HEK293T (cell line): Measurements from ENCODE around the gene ZSWIM3.
A peak's percentile ranks its signal among the peaks of the same experiment; 100 is the strongest.

Source experiments
- CTCF ChIA-PET: fragments of 350-600 bp; formaldehyde crosslinking; extraction: SDS; loops from one replicate; lab custom pipeline; 2021; ENCODE audit warnings: antibody characterized with exemption, inconsistent platforms; lab: Yijun Ruan, JAX
- POLR2A ChIA-PET: fragments of 350-600 bp; formaldehyde crosslinking; extraction: SDS; loops from one replicate; lab custom pipeline; 2020; ENCODE audit warnings: antibody characterized with exemption, inconsistent platforms; lab: Yijun Ruan, JAX
- DNase-seq: peaks from one replicate; pipeline ENCODE4 v3.0.0; 2012; ENCODE audit warnings: mixed read lengths; ENCODE audit errors: extremely low spot score
- ARNT ChIP-seq: fragments of 450-650 bp; IDR thresholded peaks from 2 replicates; pipeline ENCODE4 v1.6.1; 2017; ENCODE audit warnings: mild to moderate bottlenecking
- BHLHE40 ChIP-seq: fragments of 450-650 bp; IDR thresholded peaks from 2 replicates; pipeline ENCODE4 v1.6.1; 2016; ENCODE audit warnings: mild to moderate bottlenecking, moderate library complexity, borderline replicate concordance
- CTBP1 ChIP-seq: fragments of 450-650 bp; IDR thresholded peaks from 2 replicates; pipeline ENCODE4 v1.6.1; 2016; ENCODE audit warnings: borderline replicate concordance
- ELF4 ChIP-seq: fragments of 450-650 bp; IDR thresholded peaks from 2 replicates; pipeline ENCODE4 v1.6.1; 2017; ENCODE audit warnings: antibody characterized with exemption
- FOXA1 ChIP-seq: fragments of 450-650 bp; IDR thresholded peaks from 2 replicates; pipeline ENCODE4 v1.6.1; 2016; ENCODE audit warnings: mild to moderate bottlenecking
- FOXK2 ChIP-seq: fragments of 450-650 bp; IDR thresholded peaks from 2 replicates; pipeline ENCODE4 v1.6.1; 2016; ENCODE audit warnings: mild to moderate bottlenecking
- FOXM1 ChIP-seq: fragments of 450-650 bp; IDR thresholded peaks from 2 replicates; pipeline ENCODE4 v1.6.1; 2017; ENCODE audit warnings: mild to moderate bottlenecking, borderline replicate concordance
- HDGF ChIP-seq: fragments of 450-650 bp; IDR thresholded peaks from 2 replicates; pipeline ENCODE4 v1.6.1; 2017; ENCODE audit warnings: antibody characterized with exemption, borderline replicate concordance
- L3MBTL2 ChIP-seq: fragments of 450-650 bp; conservative IDR thresholded peaks from 2 replicates; pipeline ENCODE4 v1.6.1; 2016; ENCODE audit warnings: mild to moderate bottlenecking
- LEF1 ChIP-seq: fragments of 450-650 bp; IDR thresholded peaks from 2 replicates; pipeline ENCODE4 v1.6.1; 2017; ENCODE audit warnings: mild to moderate bottlenecking, borderline replicate concordance
- NFRKB ChIP-seq: fragments of 450-650 bp; IDR thresholded peaks from 2 replicates; pipeline ENCODE4 v1.6.1; 2016; ENCODE audit warnings: mild to moderate bottlenecking, moderate library complexity
- PKNOX1 ChIP-seq: fragments of 450-650 bp; IDR thresholded peaks from 2 replicates; pipeline ENCODE4 v1.6.1; 2016
- SP1 ChIP-seq: fragments of 450-650 bp; IDR thresholded peaks from 2 replicates; pipeline ENCODE4 v1.6.1; 2017
- SUZ12 ChIP-seq: fragments of 450-650 bp; IDR thresholded peaks from 2 replicates; pipeline ENCODE4 v1.6.1; 2016; ENCODE audit warnings: mild to moderate bottlenecking
- TARDBP ChIP-seq: fragments of 450-650 bp; IDR thresholded peaks from 2 replicates; pipeline ENCODE4 v1.6.1; 2016
- ZNF384 ChIP-seq: fragments of 450-650 bp; IDR thresholded peaks from 2 replicates; pipeline ENCODE4 v1.6.1; 2016

Gene ZSWIM3

GRCh38 chr20:45892049-45892825 is 34.8 kb downstream of the ZSWIM3 start:
- ChIA-PET CTCF (interaction anchor here (0.8 kb wide), 1 partner anchor 48 kb away, joined by 3 read pairs; no protein-coding TSS in a partner anchor), POLR2A (interaction anchor here (0.7 to 5.6 kb wide), 3 partner anchors 10 to 77 kb away, joined by 3 to 30 read pairs (median 4); partner anchors contain the start of gene ZSWIM1)
- DNase-seq = peak; percentile 31

GRCh38 chr20:45892828-45893500 is 35.5 kb downstream of the ZSWIM3 start:
- TF ChIP-seq HDGF = no peak
- CTCF ChIA-PET = interaction anchor here (0.8 to 1.2 kb wide), 2 partner anchors 10 to 47 kb away, joined by 3 read pairs; no protein-coding TSS in a partner anchor
- POLR2A ChIA-PET = interaction anchor here (0.7 to 5.6 kb wide), 3 partner anchors 11 to 77 kb away, joined by 3 to 30 read pairs (median 5); partner anchors contain the start of gene ZSWIM1
- DNase-seq = no peak

More at GRCh38 chr20:45892049-45892825, 34.8 kb downstream of the ZSWIM3 start:
- TF ChIP-seq FOXM1 = no peak
- no peak for TF ChIP-seq FOXA1

- ChIA-PET POLR2A (interaction anchor here (1.2 to 5.6 kb wide), 3 partner anchors 12 to 40 kb away, joined by 4 to 30 read pairs (median 5); partner anchors contain the start of gene ZSWIM1), CTCF (interaction anchor here (1.2 kb wide), 1 partner anchor 10 kb away, joined by 3 read pairs; no protein-coding TSS in a partner anchor)
- TF ChIP-seq TARDBP (no peak), CTBP1 (no peak), L3MBTL2 (no peak), FOXA1 (no peak), NFRKB (no peak), FOXM1 (no peak), SP1 (no peak), ELF4 (no peak)
- DNase-seq = no peak
Observed at GRCh38 chr20:45893831-45894230, 36.4 kb downstream of the ZSWIM3 start.

GRCh38 chr20:45894797-45895196 is 37.4 kb downstream of the ZSWIM3 start:
- no peak for TF ChIP-seq LEF1
- CTCF ChIA-PET = no interaction called here
- DNase-seq = no peak
- POLR2A ChIA-PET = no interaction called here

- POLR2A ChIA-PET = no interaction called here
- no peak for DNase-seq
- TF ChIP-seq SP1 = no peak
- no peak for TF ChIP-seq LEF1
- no peak for TF ChIP-seq ELF4
- no peak for TF ChIP-seq FOXK2
- TF ChIP-seq L3MBTL2 = no peak
- no peak for TF ChIP-seq BHLHE40
- TF ChIP-seq CTBP1 = no peak
- TF ChIP-seq NFRKB = no peak
- TF ChIP-seq FOXA1 = no peak
- TF ChIP-seq SUZ12 = no peak
- no peak for TF ChIP-seq FOXM1
- no peak for TF ChIP-seq HDGF
- no peak for TF ChIP-seq ZNF384
- no peak for TF ChIP-seq ARNT
- no peak for TF ChIP-seq PKNOX1
- no peak for TF ChIP-seq TARDBP
- CTCF ChIA-PET = no interaction called here
Observed at GRCh38 chr20:45896641-45897161, 39.3 kb downstream of the ZSWIM3 start.

- DNase-seq = no peak
- POLR2A ChIA-PET = no interaction called here
- CTCF ChIA-PET = no interaction called here
- TF ChIP-seq CTBP1 (no peak), ZNF384 (no peak)
Observed at GRCh38 chr20:45897289-45897688, 39.9 kb downstream of the ZSWIM3 start.

GRCh38 chr20:45897692-45898091 is 40.3 kb downstream of the ZSWIM3 start:
- POLR2A ChIA-PET = no interaction called here
- DNase-seq = no peak
- CTCF ChIA-PET = no interaction called here
- no peak for TF ChIP-seq L3MBTL2
- no peak for TF ChIP-seq LEF1
- TF ChIP-seq FOXA1 = no peak
- TF ChIP-seq FOXK2 = no peak
- no peak for TF ChIP-seq NFRKB
- no peak for TF ChIP-seq HDGF
- TF ChIP-seq PKNOX1 = no peak
- TF ChIP-seq TARDBP = no peak
- TF ChIP-seq BHLHE40 = no peak
- TF ChIP-seq SP1 = no peak
- no peak for TF ChIP-seq FOXM1
- TF ChIP-seq ARNT = no peak
- no peak for TF ChIP-seq CTBP1
